Neural cell (in vitro differentiated cells): ENCODE results near the gene ICAM2. TPM values are rescaled to one million over a fixed set of nuclear protein-coding genes. Genes with fewer than 3 reads are reported as not detected.

Experiments used
- H2AFZ ChIP-seq: fragments of 200-600, 300-800 bp; sonication (generic), shearing (Covaris generic); 2 replicates; pipeline ENCODE4 v1.6.0; 2014; ENCODE audit warnings: low read depth, mild to moderate bottlenecking, antibody characterized with exemption, low read length, moderate library complexity
- H3F3A ChIP-seq: fragments of 200-600 bp; shearing (Covaris generic); 2 replicates; pipeline ENCODE4 v1.6.1; 2016; ENCODE audit warnings: mild to moderate bottlenecking, moderate library complexity, mixed read lengths, antibody characterized with exemption, low read length; ENCODE audit not compliant: insufficient read depth, poor library complexity, severe bottlenecking
- H3K27ac ChIP-seq: fragments of 200-600, 300-800 bp; sonication (generic), shearing (Covaris generic); 2 replicates; pipeline ENCODE4 v1.5.1; 2014; ENCODE audit warnings: mild to moderate bottlenecking, low read length, moderate library complexity
- H3K27me3 ChIP-seq: fragments of 300-800, 200-600 bp; sonication (generic), shearing (Covaris generic); 2 replicates; pipeline ENCODE4 v1.6.0; 2014; ENCODE audit warnings: mild to moderate bottlenecking, low read depth, low read length, moderate library complexity; ENCODE audit not compliant: insufficient read depth
- H3K36me3 ChIP-seq: fragments of 300-800, 200-600 bp; sonication (generic), shearing (Covaris generic); 2 replicates; pipeline ENCODE4 v1.5.1; 2014; ENCODE audit warnings: mild to moderate bottlenecking, antibody characterized with exemption, low read length, moderate library complexity; ENCODE audit not compliant: insufficient read depth
- H3K4me2 ChIP-seq: fragments of 300-800, 200-600 bp; sonication (generic), shearing (Covaris generic); 2 replicates; pipeline ENCODE4 v1.6.0; 2014; ENCODE audit warnings: mild to moderate bottlenecking, low read length
- H3K4me3 ChIP-seq: fragments of 300-800, 200-600 bp; sonication (generic), shearing (Covaris generic); 2 replicates; pipeline ENCODE4 v1.5.1; 2014; ENCODE audit warnings: mild to moderate bottlenecking, low read length, moderate library complexity
- H3K79me2 ChIP-seq: fragments of 200-600 bp; shearing (Covaris generic); replicated peaks from 2 replicates; pipeline ENCODE4 v1.6.0; 2014; ENCODE audit warnings: mild to moderate bottlenecking, low read length, moderate library complexity; ENCODE audit not compliant: insufficient read depth
- H3K9ac ChIP-seq: fragments of 300-800, 200-600 bp; sonication (generic), shearing (Covaris generic); 2 replicates; pipeline ENCODE4 v1.6.1; 2016; ENCODE audit warnings: mild to moderate bottlenecking, low read length, mixed read lengths
- H3K9me2 ChIP-seq: fragments of 200-600 bp; shearing (Covaris generic); 2 replicates; pipeline ENCODE4 v1.6.1; 2016; ENCODE audit warnings: mild to moderate bottlenecking, low read length, mixed read lengths; ENCODE audit not compliant: insufficient read depth
- H3K9me3 ChIP-seq: fragments of 200-600, 300-800 bp; sonication (generic), shearing (Covaris generic); 2 replicates; pipeline ENCODE4 v1.6.1; 2016; ENCODE audit warnings: mild to moderate bottlenecking, mixed run types, low read length, moderate library complexity, mixed read lengths
- H4K20me1 ChIP-seq: fragments of 200-600 bp; shearing (Covaris generic); 2 replicates; pipeline ENCODE4 v1.6.1; 2016; ENCODE audit warnings: mild to moderate bottlenecking, mixed run types; ENCODE audit not compliant: insufficient read depth
- CTCF ChIP-seq: fragments of 450-650 bp; IDR thresholded peaks from 2 replicates; pipeline ENCODE4 v1.5.1; 2014; ENCODE audit warnings: antibody characterized with exemption, mild to moderate bottlenecking, moderate library complexity; ENCODE audit not compliant: poor library complexity, severe bottlenecking
- EP300 ChIP-seq: fragments of 450-650 bp; conservative IDR thresholded peaks from 2 replicates; pipeline ENCODE4 v1.6.1; 2014; ENCODE audit warnings: antibody characterized with exemption, mild to moderate bottlenecking, moderate library complexity; ENCODE audit not compliant: poor library complexity, severe bottlenecking
- EZH2 ChIP-seq: fragments of 200-600, 300-800 bp; shearing (Covaris generic), sonication (generic); IDR thresholded peaks from 2 replicates; pipeline ENCODE4 v1.6.1; 2014; ENCODE audit warnings: antibody characterized with exemption, low read length, borderline replicate concordance, mild to moderate bottlenecking; ENCODE audit not compliant: insufficient read depth, poor library complexity, severe bottlenecking
- MXI1 ChIP-seq: fragments of 450-650 bp; conservative IDR thresholded peaks from 2 replicates; pipeline ENCODE4 v1.6.1; 2014; ENCODE audit warnings: antibody characterized with exemption, mild to moderate bottlenecking; ENCODE audit not compliant: poor library complexity, severe bottlenecking
- POLR2AphosphoS5 ChIP-seq: IDR thresholded peaks from 2 replicates; pipeline ENCODE4 v1.6.1; 2012
- RAD21 ChIP-seq: fragments of 450-650 bp; conservative IDR thresholded peaks from 2 replicates; pipeline ENCODE4 v1.6.1; 2014; ENCODE audit warnings: antibody characterized with exemption, mild to moderate bottlenecking, moderate library complexity
- REST ChIP-seq: IDR thresholded peaks from 2 replicates; pipeline ENCODE4 v1.6.1; 2012; ENCODE audit warnings: borderline replicate concordance
- SMC3 ChIP-seq: fragments of 450-650 bp; conservative IDR thresholded peaks from 2 replicates; pipeline ENCODE4 v1.6.1; 2014; ENCODE audit warnings: antibody characterized with exemption, mild to moderate bottlenecking, moderate library complexity; ENCODE audit not compliant: poor library complexity
- TAF1 ChIP-seq: IDR thresholded peaks from 2 replicates; pipeline ENCODE4 v1.6.1; 2012; ENCODE audit warnings: low read depth
- polyA plus RNA-seq: library from polyadenylated mRNA; depleted of rRNA; stranded (reverse); fragments of >200 nt; gene quantifications from 2 replicates; pipeline ENCODE4 v1.2.3, GENCODE V29; 2014

Gene ICAM2
- polyA plus RNA-seq, 1 donor from 2014 or later: not detected

GRCh38 chr17:63960006-63960405 lies 60.4 kb downstream of the ICAM2 start:
- H3K9me2 ChIP-seq: no peaks in the 10 kb centered on the region
- TF ChIP-seq CTCF: no peak
- no peak for TF ChIP-seq RAD21
- TF ChIP-seq REST: no peak
- TF ChIP-seq EZH2: no peak
- no peak for TF ChIP-seq EP300
- TF ChIP-seq SMC3: no peak
- no peak for TF ChIP-seq POLR2AphosphoS5
- TF ChIP-seq MXI1: no peak
- TF ChIP-seq TAF1: no peak
- H4K20me1 ChIP-seq: no peaks in the 10 kb centered on the region
- H3K4me2 ChIP-seq: no peak overlapping the region
- no peak overlapping the region for H2AFZ ChIP-seq
- no peaks in the 10 kb centered on the region for H3K27me3 ChIP-seq
- H3K9me3 ChIP-seq: no peaks in the 10 kb centered on the region
- no peak overlapping the region for H3K4me3 ChIP-seq
- no peaks in the 10 kb centered on the region for H3F3A ChIP-seq
- H3K36me3 ChIP-seq: no peaks in the 10 kb centered on the region
- no peak overlapping the region for H3K27ac ChIP-seq
- no peak overlapping the region for H3K9ac ChIP-seq
- H3K79me2 ChIP-seq: no peaks in the 10 kb centered on the region

- H3K27me3 ChIP-seq: no peaks in the 10 kb centered on the region
- no peaks in the 10 kb centered on the region for H3K9me3 ChIP-seq
- no peaks in the 10 kb centered on the region for H3K79me2 ChIP-seq
- no peak overlapping the region for H3K9ac ChIP-seq
- H3F3A ChIP-seq: no peaks in the 10 kb centered on the region
- TF ChIP-seq MXI1: no peak
- TF ChIP-seq EP300: no peak
- TF ChIP-seq RAD21: no peak
- TF ChIP-seq EZH2: no peak
- TF ChIP-seq CTCF: no peak
- TF ChIP-seq REST: no peak
- TF ChIP-seq SMC3: no peak
- TF ChIP-seq TAF1: no peak
- no peak for TF ChIP-seq POLR2AphosphoS5
- no peak overlapping the region for H3K4me3 ChIP-seq
- H4K20me1 ChIP-seq: no peaks in the 10 kb centered on the region
- H3K4me2 ChIP-seq: no peak overlapping the region
- no peak overlapping the region for H2AFZ ChIP-seq
- no peaks in the 10 kb centered on the region for H3K9me2 ChIP-seq
- no peak overlapping the region for H3K27ac ChIP-seq
- H3K36me3 ChIP-seq: no peaks in the 10 kb centered on the region
Measured at GRCh38 chr17:63956296-63956920, 64.0 kb downstream of the ICAM2 start.
